SK-N-SH (cell line): ENCODE results near the gene ADAM33. TPM values are rescaled to one million over a fixed set of nuclear protein-coding genes. Genes with fewer than 3 reads are reported as not detected.

Experiments used
- CTCF ChIA-PET: fragments of 300-600, 350-600 bp; formaldehyde crosslinking; extraction: SDS; loops from one replicate; lab custom pipeline; 2021; lab: Yijun Ruan, JAX
- POLR2A ChIA-PET: fragments of 350-600 bp; sonication (Branson Sonifier 250); formaldehyde crosslinking; extraction: SDS; loops from one replicate; lab custom pipeline; 2020; ENCODE audit warnings: antibody characterized with exemption, inconsistent platforms; lab: Yijun Ruan, JAX
- DNase-seq: peaks from one replicate; pipeline ENCODE4 v3.0.0; 2012
- H2AFZ ChIP-seq: fragments of 200-600 bp; sonication (generic); 2 replicates; pipeline ENCODE4 v1.8.1; 2016; ENCODE audit warnings: antibody characterized with exemption, mild to moderate bottlenecking, low read depth
- H3F3A ChIP-seq: fragments of 200-600 bp; sonication (generic); replicated peaks from 2 replicates; pipeline ENCODE3; 2016; ENCODE audit warnings: antibody characterized with exemption, mild to moderate bottlenecking; ENCODE audit not compliant: insufficient read depth
- H3K27ac ChIP-seq, 2 experiments: fragments of 200-500 bp in 1 of 2; fragments of 200-600 bp in 1 of 2; sonication (Bioruptor generic) in 1 of 2; sonication (generic), shearing (Covaris generic) in 1 of 2; 2 replicates each; pipeline versions ENCODE4 v1.5.1 to v1.6.1; 2014 to 2016; ENCODE audit warnings: low read depth in 2 of 2, inconsistent platforms in 1 of 2, low read length in 1 of 2, mild to moderate bottlenecking in 1 of 2, mixed read lengths in 1 of 2
- H3K27me3 ChIP-seq: fragments of 200-600 bp; sonication (generic), shearing (Covaris generic); 2 replicates; pipeline ENCODE4 v1.6.1; 2016; ENCODE audit warnings: mixed run types; ENCODE audit not compliant: insufficient read depth
- H3K36me3 ChIP-seq, 2 experiments: fragments of 200-500 bp in 1 of 2; fragments of 200-600 bp in 1 of 2; sonication (Bioruptor generic) in 1 of 2; sonication (generic) in 1 of 2; replicated peaks in 1 of 2; 2 replicates each; pipeline versions ENCODE3 to v1.5.1; 2014 to 2016; ENCODE audit warnings: low read length in 1 of 2, mild to moderate bottlenecking in 1 of 2; ENCODE audit not compliant: insufficient read depth in 2 of 2, control insufficient read depth in 1 of 2
- H3K4me1 ChIP-seq, 2 experiments: fragments of 200-500 bp in 1 of 2; fragments of 200-600 bp in 1 of 2; sonication (Bioruptor generic) in 1 of 2; sonication (generic), shearing (Covaris generic) in 1 of 2; 2 replicates each; pipeline versions ENCODE4 v1.5.1 to v1.6.1; 2014 to 2016; ENCODE audit warnings: low read depth in 1 of 2, low read length in 1 of 2, mixed run types in 1 of 2; ENCODE audit not compliant: insufficient read depth in 2 of 2, control insufficient read depth in 1 of 2
- H3K4me2 ChIP-seq: fragments of 200-600 bp; sonication (generic), shearing (Covaris generic); 2 replicates; pipeline ENCODE4 v1.6.1; 2017; ENCODE audit warnings: mixed run types
- H3K4me3 ChIP-seq, 2 experiments: fragments of 200-500 bp in 1 of 2; fragments of 200-600 bp in 1 of 2; sonication (Bioruptor generic) in 1 of 2; sonication (generic), shearing (Covaris generic) in 1 of 2; 2 replicates each; pipeline versions ENCODE4 v1.5.1 to v1.8.1; 2014 to 2016; ENCODE audit warnings: low read depth in 2 of 2, inconsistent platforms in 1 of 2, low read length in 1 of 2, mild to moderate bottlenecking in 1 of 2, mixed read lengths in 1 of 2, moderate library complexity in 1 of 2
- H3K79me2 ChIP-seq: fragments of 200-600 bp; sonication (generic); 2 replicates; pipeline ENCODE4 v1.8.1; 2017; ENCODE audit warnings: mild to moderate bottlenecking; ENCODE audit not compliant: insufficient read depth
- H3K9ac ChIP-seq: fragments of 200-600 bp; sonication (generic); 2 replicates; pipeline ENCODE4 v1.6.1; 2017; ENCODE audit warnings: mixed run types
- H3K9me2 ChIP-seq: fragments of 200-600 bp; sonication (generic); 2 replicates; pipeline ENCODE4 v1.6.1; 2017; ENCODE audit warnings: mixed run types
- H3K9me3 ChIP-seq: fragments of 200-600 bp; sonication (generic); 2 replicates; pipeline ENCODE4 v1.6.1; 2017; ENCODE audit warnings: mixed run types, mild to moderate bottlenecking, moderate library complexity
- H4K20me1 ChIP-seq: fragments of 200-600 bp; sonication (generic); 2 replicates; pipeline ENCODE4 v1.6.1; 2017; ENCODE audit warnings: mild to moderate bottlenecking, mixed run types; ENCODE audit not compliant: insufficient read depth
- ELF1 ChIP-seq: IDR thresholded peaks from 2 replicates; pipeline ENCODE4 v1.4.0; 2012
- FOXM1 ChIP-seq: IDR thresholded peaks from 2 replicates; pipeline ENCODE4 v1.4.0; 2012; ENCODE audit warnings: low read depth, mild to moderate bottlenecking
- MEF2A ChIP-seq: IDR thresholded peaks from 2 replicates; pipeline ENCODE4 v1.4.0; 2012; ENCODE audit warnings: low read depth, borderline replicate concordance
- MXI1 ChIP-seq: IDR thresholded peaks from 2 replicates; pipeline ENCODE4 v1.6.1; 2012; ENCODE audit warnings: mild to moderate bottlenecking, low read depth, low read length, improper control_type of control experiment
- NRF1 ChIP-seq: IDR thresholded peaks from 2 replicates; pipeline ENCODE4 v1.6.1; 2012; ENCODE audit warnings: low read depth, mild to moderate bottlenecking, low read length
- POLR2AphosphoS5 ChIP-seq: IDR thresholded peaks from 2 replicates; pipeline ENCODE4 v1.6.1; 2012; ENCODE audit warnings: low read depth, low read length
- RFX5 ChIP-seq: IDR thresholded peaks from 2 replicates; pipeline ENCODE4 v1.6.1; 2012; ENCODE audit warnings: mild to moderate bottlenecking, improper control_type of control experiment, low read length
- TAF1 ChIP-seq: IDR thresholded peaks from 2 replicates; pipeline ENCODE4 v1.6.1; 2012; ENCODE audit warnings: low read depth, mild to moderate bottlenecking, low read length, moderate library complexity, borderline replicate concordance
- TCF12 ChIP-seq: IDR thresholded peaks from 2 replicates; pipeline ENCODE4 v1.4.0; 2012
- TEAD4 ChIP-seq: IDR thresholded peaks from 2 replicates; pipeline ENCODE4 v1.4.0; 2012; ENCODE audit warnings: mild to moderate bottlenecking, borderline replicate concordance; ENCODE audit not compliant: insufficient read depth
- WGBS: methylation state at CpG from one replicate; pipeline ENCODE4 v1.1.6; 2017; ENCODE audit warnings: low lambda C conversion rate; 5-methylcytosine and 5-hydroxymethylcytosine counted together
- polyA plus RNA-seq, 3 experiments: library from polyadenylated mRNA; depleted of rRNA; stranded (reverse); fragments of >200 nt; gene quantifications; 2 replicates each; pipeline ENCODE4 v1.2.3, GENCODE V29; 2012
- TF ChIP-seq, protein P1 (sequence below): fragments of 200-600 bp; sonication (generic); IDR thresholded peaks from 2 replicates; pipeline ENCODE4 v1.6.1; 2017; ENCODE audit warnings: antibody characterized with exemption, mild to moderate bottlenecking, moderate library complexity
- TF ChIP-seq, protein P2 (sequence below): IDR thresholded peaks from 2 replicates; pipeline ENCODE4 v1.4.0; 2012; ENCODE audit warnings: low read depth, borderline replicate concordance
- TF ChIP-seq, protein P3 (sequence below): IDR thresholded peaks from 2 replicates; pipeline ENCODE4 v1.4.0; 2012; ENCODE audit warnings: low read depth
- TF ChIP-seq, protein P4 (sequence below): IDR thresholded peaks from 2 replicates; pipeline ENCODE4 v1.4.0; 2012; ENCODE audit warnings: low read depth, borderline replicate concordance
- TF ChIP-seq, protein P5 (sequence below): fragments of 150-350 bp; IDR thresholded peaks from 2 replicates; pipeline ENCODE4 v1.6.1; 2017; ENCODE audit warnings: antibody characterized with exemption, low read length, low read depth, borderline replicate concordance
- TF ChIP-seq, protein P6 (sequence below): IDR thresholded peaks from 2 replicates; pipeline ENCODE4; 2012

The ADAM33 gene
- polyA plus RNA-seq, 1 of the 3 experiments (the other 2 are of a cell fraction) = 4.8 TPM

DNA sequence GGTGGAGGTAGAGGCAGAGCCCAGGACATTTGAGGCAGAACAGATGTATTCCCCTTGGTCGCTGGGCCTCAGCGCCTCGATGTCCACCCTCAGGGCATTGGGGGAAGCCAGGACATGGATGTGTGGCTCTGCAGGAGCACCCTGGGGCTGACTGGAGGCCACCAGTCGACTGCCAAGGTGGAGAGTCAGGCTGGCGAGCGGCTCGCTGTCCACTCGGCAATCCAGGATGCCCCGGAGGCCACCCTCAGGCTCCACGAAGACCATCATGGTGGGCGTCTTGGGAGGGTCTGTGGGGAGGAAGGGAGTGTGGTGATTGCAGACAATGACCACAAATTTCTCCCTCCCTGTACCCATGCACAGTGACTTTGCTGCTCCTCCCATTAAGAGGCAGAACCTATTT is 8.2 kb upstream of the ADAM33 start:
- no peaks in the 10 kb centered on the region for H3K9me3 ChIP-seq
- no peaks in the 10 kb centered on the region for H3F3A ChIP-seq
- no peaks in the 10 kb centered on the region for H3K36me3 ChIP-seq
- H4K20me1 ChIP-seq = no peaks in the 10 kb centered on the region
- H3K79me2 ChIP-seq = no peaks in the 10 kb centered on the region
- no peak overlapping the region for H2AFZ ChIP-seq
- TF ChIP-seq TAF1 (no peak), TEAD4 (no peak), MEF2A (no peak), POLR2AphosphoS5 (no peak), TCF12 (no peak), RFX5 (no peak), FOXM1 (no peak), ELF1 (no peak), NRF1 (no peak), MXI1 (no peak)
- TF ChIP-seq, protein P1, sequence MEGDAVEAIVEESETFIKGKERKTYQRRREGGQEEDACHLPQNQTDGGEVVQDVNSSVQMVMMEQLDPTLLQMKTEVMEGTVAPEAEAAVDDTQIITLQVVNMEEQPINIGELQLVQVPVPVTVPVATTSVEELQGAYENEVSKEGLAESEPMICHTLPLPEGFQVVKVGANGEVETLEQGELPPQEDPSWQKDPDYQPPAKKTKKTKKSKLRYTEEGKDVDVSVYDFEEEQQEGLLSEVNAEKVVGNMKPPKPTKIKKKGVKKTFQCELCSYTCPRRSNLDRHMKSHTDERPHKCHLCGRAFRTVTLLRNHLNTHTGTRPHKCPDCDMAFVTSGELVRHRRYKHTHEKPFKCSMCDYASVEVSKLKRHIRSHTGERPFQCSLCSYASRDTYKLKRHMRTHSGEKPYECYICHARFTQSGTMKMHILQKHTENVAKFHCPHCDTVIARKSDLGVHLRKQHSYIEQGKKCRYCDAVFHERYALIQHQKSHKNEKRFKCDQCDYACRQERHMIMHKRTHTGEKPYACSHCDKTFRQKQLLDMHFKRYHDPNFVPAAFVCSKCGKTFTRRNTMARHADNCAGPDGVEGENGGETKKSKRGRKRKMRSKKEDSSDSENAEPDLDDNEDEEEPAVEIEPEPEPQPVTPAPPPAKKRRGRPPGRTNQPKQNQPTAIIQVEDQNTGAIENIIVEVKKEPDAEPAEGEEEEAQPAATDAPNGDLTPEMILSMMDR = no peak
- TF ChIP-seq, protein P2, sequence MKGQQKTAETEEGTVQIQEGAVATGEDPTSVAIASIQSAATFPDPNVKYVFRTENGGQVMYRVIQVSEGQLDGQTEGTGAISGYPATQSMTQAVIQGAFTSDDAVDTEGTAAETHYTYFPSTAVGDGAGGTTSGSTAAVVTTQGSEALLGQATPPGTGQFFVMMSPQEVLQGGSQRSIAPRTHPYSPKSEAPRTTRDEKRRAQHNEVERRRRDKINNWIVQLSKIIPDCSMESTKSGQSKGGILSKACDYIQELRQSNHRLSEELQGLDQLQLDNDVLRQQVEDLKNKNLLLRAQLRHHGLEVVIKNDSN = no peak
- TF ChIP-seq, protein P3, sequence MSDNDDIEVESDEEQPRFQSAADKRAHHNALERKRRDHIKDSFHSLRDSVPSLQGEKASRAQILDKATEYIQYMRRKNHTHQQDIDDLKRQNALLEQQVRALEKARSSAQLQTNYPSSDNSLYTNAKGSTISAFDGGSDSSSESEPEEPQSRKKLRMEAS = no peak
- TF ChIP-seq, protein P4, sequence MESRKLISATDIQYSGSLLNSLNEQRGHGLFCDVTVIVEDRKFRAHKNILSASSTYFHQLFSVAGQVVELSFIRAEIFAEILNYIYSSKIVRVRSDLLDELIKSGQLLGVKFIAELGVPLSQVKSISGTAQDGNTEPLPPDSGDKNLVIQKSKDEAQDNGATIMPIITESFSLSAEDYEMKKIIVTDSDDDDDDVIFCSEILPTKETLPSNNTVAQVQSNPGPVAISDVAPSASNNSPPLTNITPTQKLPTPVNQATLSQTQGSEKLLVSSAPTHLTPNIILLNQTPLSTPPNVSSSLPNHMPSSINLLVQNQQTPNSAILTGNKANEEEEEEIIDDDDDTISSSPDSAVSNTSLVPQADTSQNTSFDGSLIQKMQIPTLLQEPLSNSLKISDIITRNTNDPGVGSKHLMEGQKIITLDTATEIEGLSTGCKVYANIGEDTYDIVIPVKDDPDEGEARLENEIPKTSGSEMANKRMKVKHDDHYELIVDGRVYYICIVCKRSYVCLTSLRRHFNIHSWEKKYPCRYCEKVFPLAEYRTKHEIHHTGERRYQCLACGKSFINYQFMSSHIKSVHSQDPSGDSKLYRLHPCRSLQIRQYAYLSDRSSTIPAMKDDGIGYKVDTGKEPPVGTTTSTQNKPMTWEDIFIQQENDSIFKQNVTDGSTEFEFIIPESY = no peak
- TF ChIP-seq, protein P5, sequence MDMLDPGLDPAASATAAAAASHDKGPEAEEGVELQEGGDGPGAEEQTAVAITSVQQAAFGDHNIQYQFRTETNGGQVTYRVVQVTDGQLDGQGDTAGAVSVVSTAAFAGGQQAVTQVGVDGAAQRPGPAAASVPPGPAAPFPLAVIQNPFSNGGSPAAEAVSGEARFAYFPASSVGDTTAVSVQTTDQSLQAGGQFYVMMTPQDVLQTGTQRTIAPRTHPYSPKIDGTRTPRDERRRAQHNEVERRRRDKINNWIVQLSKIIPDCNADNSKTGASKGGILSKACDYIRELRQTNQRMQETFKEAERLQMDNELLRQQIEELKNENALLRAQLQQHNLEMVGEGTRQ = no peak
- TF ChIP-seq, protein P6, sequence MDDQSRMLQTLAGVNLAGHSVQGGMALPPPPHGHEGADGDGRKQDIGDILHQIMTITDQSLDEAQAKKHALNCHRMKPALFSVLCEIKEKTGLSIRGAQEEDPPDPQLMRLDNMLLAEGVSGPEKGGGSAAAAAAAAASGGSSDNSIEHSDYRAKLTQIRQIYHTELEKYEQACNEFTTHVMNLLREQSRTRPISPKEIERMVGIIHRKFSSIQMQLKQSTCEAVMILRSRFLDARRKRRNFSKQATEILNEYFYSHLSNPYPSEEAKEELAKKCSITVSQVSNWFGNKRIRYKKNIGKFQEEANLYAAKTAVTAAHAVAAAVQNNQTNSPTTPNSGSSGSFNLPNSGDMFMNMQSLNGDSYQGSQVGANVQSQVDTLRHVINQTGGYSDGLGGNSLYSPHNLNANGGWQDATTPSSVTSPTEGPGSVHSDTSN = no peak
- TF ChIP-seq, all 33 proteins: peak for 0
- Histone ChIP-seq H3K4me3 (no peak overlapping the region), H3K27ac (no peak overlapping the region), H3K9me2 (no peaks in the 10 kb centered on the region), H3K27me3 (no peaks in the 10 kb centered on the region), H3K4me2 (no peak overlapping the region), H3K9ac (no peak overlapping the region), H3K4me1 (no peaks in the 10 kb centered on the region)
- WGBS = 83% methylated on average over 2 of the region's 11 CpGs
- ChIA-PET POLR2A (no interaction called here), CTCF (interaction anchor here (1.2 to 6.1 kb wide), 3 partner anchors 13 to 21 kb away, joined by 3 to 49 read pairs (median 42); no protein-coding TSS in a partner anchor)
- no peak for DNase-seq
